Measurements from ENCODE around the gene RAB30. TPM values are rescaled to one million over a fixed set of nuclear protein-coding genes. Genes with fewer than 3 reads are reported as not detected.

Gene RAB30
- total and polyA plus RNA-seq, 2 experiments from 2014 or later = 2.5 to 10.2 TPM

DNA sequence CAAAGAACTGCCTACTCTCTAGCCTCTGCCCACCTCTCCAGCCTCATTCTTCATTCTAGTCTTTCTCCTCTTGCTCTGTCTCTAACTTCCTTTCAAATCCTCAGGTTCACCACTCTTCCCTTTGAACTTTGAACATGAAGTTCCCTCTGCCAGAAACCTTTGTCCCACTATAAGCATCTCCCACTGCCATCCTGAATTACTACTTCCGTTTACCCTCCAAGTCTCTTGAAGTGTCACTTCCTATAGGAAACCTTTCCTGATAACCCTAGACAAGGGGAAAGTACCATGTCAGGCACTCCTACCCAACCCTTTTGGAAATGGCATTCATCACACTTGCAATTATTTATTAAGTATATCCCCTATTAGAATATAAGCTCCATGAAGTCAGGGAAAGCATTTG lies 3.1 kb downstream of the RAB30 start:
- Histone ChIP-seq H2AFZ (no peak overlapping the region), H3K4me2 (no peak overlapping the region)

DNA sequence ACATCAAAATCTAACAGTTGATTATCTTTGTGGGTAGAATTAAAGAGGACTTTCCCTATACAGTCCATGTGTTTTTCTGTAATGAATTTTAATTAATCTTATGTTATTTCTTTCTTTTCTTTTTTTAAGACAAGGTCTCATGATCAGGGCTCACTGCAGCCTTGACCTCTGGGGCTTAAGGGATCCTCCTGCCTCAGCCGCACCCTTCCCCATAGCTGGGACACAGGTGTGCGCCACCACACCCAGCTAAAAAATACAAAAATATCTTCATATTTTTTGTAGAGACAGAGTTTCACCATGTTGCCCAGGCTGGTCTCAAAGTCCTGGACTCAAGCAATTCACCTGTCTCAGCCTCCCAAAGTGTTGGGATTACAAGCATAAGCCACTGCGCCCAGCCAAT lies 7.7 kb downstream of the RAB30 start:
- Histone ChIP-seq H3K9me2 (replicated peaks; ENCODE audit: insufficient read depth) (no peaks in the 10 kb centered on the region), H3K36me3 (replicated peaks; ENCODE audit: insufficient read depth, low read depth) (no peaks in the 10 kb centered on the region), H3K4me2 (no peak overlapping the region), H3K4me1 (ENCODE audit: insufficient read depth) (peaks cover 3% of the 10 kb centered on the region), H4K20me1 (ENCODE audit: insufficient read depth, poor library complexity, severe bottlenecking) (no peaks in the 10 kb centered on the region), H2AFZ (no peak overlapping the region), H3K27ac (no peak overlapping the region), H3K4me3 (no peak overlapping the region), H3K79me2 (peaks cover 60% of the 10 kb centered on the region), H3K9me3 (ENCODE audit: low read depth) (no peaks in the 10 kb centered on the region), H3K27me3 (no peaks in the 10 kb centered on the region)
- TF ChIP-seq EZH2phosphoT487 (IDR thresholded peaks at IDR 0.05; ENCODE audit: low read depth, severe bottlenecking, unreplicated experiment) (no peak), EZH2 (IDR thresholded peaks at IDR 0.05; ENCODE audit: borderline replicate concordance) (no peak)
- TF ChIP-seq, protein P1, sequence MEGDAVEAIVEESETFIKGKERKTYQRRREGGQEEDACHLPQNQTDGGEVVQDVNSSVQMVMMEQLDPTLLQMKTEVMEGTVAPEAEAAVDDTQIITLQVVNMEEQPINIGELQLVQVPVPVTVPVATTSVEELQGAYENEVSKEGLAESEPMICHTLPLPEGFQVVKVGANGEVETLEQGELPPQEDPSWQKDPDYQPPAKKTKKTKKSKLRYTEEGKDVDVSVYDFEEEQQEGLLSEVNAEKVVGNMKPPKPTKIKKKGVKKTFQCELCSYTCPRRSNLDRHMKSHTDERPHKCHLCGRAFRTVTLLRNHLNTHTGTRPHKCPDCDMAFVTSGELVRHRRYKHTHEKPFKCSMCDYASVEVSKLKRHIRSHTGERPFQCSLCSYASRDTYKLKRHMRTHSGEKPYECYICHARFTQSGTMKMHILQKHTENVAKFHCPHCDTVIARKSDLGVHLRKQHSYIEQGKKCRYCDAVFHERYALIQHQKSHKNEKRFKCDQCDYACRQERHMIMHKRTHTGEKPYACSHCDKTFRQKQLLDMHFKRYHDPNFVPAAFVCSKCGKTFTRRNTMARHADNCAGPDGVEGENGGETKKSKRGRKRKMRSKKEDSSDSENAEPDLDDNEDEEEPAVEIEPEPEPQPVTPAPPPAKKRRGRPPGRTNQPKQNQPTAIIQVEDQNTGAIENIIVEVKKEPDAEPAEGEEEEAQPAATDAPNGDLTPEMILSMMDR (IDR thresholded peaks at IDR 0.05; ENCODE audit: poor library complexity) = no peak
- DNase-seq (ENCODE audit: low spot score) = no peak
- 96% methylated on average over 3 of the region's 3 CpGs for WGBS (ENCODE audit: low lambda C conversion rate, missing lambda C conversion rate)

More for the DNA sequence above, 3.1 kb downstream of the RAB30 start:
- peaks cover 23% of the 10 kb centered on the region for H3K4me1 ChIP-seq (ENCODE audit: insufficient read depth)
- no peaks in the 10 kb centered on the region for H3K9me2 ChIP-seq (replicated peaks; ENCODE audit: insufficient read depth)
- TF ChIP-seq EZH2phosphoT487 (IDR thresholded peaks at IDR 0.05; ENCODE audit: low read depth, severe bottlenecking, unreplicated experiment) (no peak), EZH2 (IDR thresholded peaks at IDR 0.05; ENCODE audit: borderline replicate concordance) (no peak)
- TF ChIP-seq, protein P1 (IDR thresholded peaks at IDR 0.05; ENCODE audit: poor library complexity) = no peak
- 58% methylated on average over 1 of the region's 1 CpG for WGBS (ENCODE audit: low lambda C conversion rate, missing lambda C conversion rate)
- H3K9me3 ChIP-seq (ENCODE audit: low read depth) = no peaks in the 10 kb centered on the region
- no peak for DNase-seq (ENCODE audit: low spot score)
- no peak overlapping the region for H3K4me3 ChIP-seq
- H3K79me2 ChIP-seq = peaks cover 70% of the 10 kb centered on the region
- no peak overlapping the region for H3K27ac ChIP-seq
- H3K36me3 ChIP-seq (replicated peaks; ENCODE audit: insufficient read depth, low read depth) = no peaks in the 10 kb centered on the region
- H4K20me1 ChIP-seq (ENCODE audit: insufficient read depth, poor library complexity, severe bottlenecking) = peaks cover 5% of the 10 kb centered on the region
- H3K27me3 ChIP-seq = no peaks in the 10 kb centered on the region

DNA sequence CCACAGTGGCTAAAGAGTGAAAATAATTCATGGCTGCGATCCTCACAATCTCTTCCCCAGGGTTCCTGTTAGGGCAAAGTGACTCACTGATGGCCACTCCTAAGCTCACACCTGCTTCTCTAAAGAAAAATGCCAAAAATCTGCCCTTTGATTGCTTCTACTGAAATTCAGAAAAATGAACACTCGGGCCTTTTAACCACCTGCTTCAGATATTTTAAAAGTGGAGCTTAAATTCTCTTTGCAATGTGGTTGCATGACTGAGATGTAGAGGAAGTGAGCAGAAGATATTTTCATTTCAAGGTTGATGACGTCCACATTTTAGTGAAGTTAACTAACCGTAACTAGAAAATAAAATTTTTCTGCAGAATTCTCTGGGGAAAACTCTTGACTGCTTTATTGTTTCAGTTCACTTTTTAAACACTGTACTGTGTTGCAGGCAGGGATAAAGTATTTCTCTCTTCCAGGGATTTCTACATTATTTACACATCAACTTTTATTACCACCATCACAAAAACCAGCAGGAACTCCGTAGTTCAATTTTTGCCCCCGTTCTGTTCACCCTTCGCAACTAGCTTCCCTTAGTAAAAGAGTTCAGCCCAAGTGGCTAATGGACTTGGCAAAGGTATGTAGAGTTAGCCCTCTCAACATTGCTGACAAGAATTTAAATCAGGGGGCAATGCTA lies 8.5 kb downstream of the RAB30 start:
- TF ChIP-seq EZH2 (IDR thresholded peaks at IDR 0.05; ENCODE audit: borderline replicate concordance) = no peak
- TF ChIP-seq, protein P1 (IDR thresholded peaks at IDR 0.05; ENCODE audit: poor library complexity) = no peak
- TF ChIP-seq EZH2phosphoT487 (IDR thresholded peaks at IDR 0.05; ENCODE audit: low read depth, severe bottlenecking, unreplicated experiment) = no peak
- no peaks in the 10 kb centered on the region for H3K36me3 ChIP-seq (replicated peaks; ENCODE audit: insufficient read depth, low read depth)
- no peak overlapping the region for H3K4me2 ChIP-seq
- no peak overlapping the region for H3K4me3 ChIP-seq
- WGBS (ENCODE audit: low lambda C conversion rate, missing lambda C conversion rate) = 68% methylated on average over 7 of the region's 7 CpGs
- H3K27me3 ChIP-seq = no peaks in the 10 kb centered on the region
- H3K4me1 ChIP-seq (ENCODE audit: insufficient read depth) = peaks cover 3% of the 10 kb centered on the region
- DNase-seq (ENCODE audit: low spot score) = no peak
- H2AFZ ChIP-seq = no peak overlapping the region
- H3K27ac ChIP-seq = peak overlapping the region; percentile 12
- no peaks in the 10 kb centered on the region for H3K9me2 ChIP-seq (replicated peaks; ENCODE audit: insufficient read depth)
- no peaks in the 10 kb centered on the region for H3K9me3 ChIP-seq (ENCODE audit: low read depth)
- peaks cover 57% of the 10 kb centered on the region for H3K79me2 ChIP-seq
- H4K20me1 ChIP-seq (ENCODE audit: insufficient read depth, poor library complexity, severe bottlenecking) = no peaks in the 10 kb centered on the region

Measured in hepatocyte (in vitro differentiated cells).